ENCODE measurements around the gene FZD10. TPM values are rescaled to one million over a fixed set of nuclear protein-coding genes. Genes with fewer than 3 reads are reported as not detected.
A peak's percentile ranks its signal among the peaks of the same experiment; 100 is the strongest.

FZD10 gene
- total RNA-seq (under 1 TPM in 7 of 9 donors, not detected in 2; 0.07 to 0.44 (median 0.14) TPM), polyA plus RNA-seq (under 1 TPM in 2 of 3 donors, not detected in 1; 0.07 to 0.27 TPM)
- long read RNA-seq, donor 1, partial matches to known transcripts = 0 of 1 reads
- long read RNA-seq, donor 1, other reads (novel, unspliced or antisense) = 0 of 1 reads
- long read RNA-seq, donor 2 = 0 reads
- long read RNA-seq, donor 3 = 0 reads
- long read RNA-seq, donor 4 = 0 reads
- long read RNA-seq, donor 5, partial matches to known transcripts = 0 of 2 reads
- long read RNA-seq, donor 5, other reads (novel, unspliced or antisense) = 0 of 2 reads
- long read RNA-seq, donor 6 = 0 reads
- long read RNA-seq, donor 7, partial matches to known transcripts = 0 of 1 reads
- long read RNA-seq, donor 7, other reads (novel, unspliced or antisense) = 0 of 1 reads
- long read RNA-seq, donor 8 = 0 reads
- long read RNA-seq, donor 9 = 0 reads
- long read RNA-seq, donor 10 = 0 reads

GRCh38 chr12:130162267-130162666, at the start of gene FZD10:
TSS of gene FZD10 (plus strand) at chr12:130162464. CDS start at chr12:130162943, 479 bp downstream.
- TF ChIP-seq CTCF (IDR thresholded peaks at IDR 0.05) (no peak), POLR2A (IDR thresholded peaks at IDR 0.05) (no peak)
- Histone ChIP-seq H3K36me3 (replicated peaks in 1 of 2) (no peaks in the 10 kb centered on the region), H3K27me3 (peaks cover 57% of the 10 kb centered on the region), H3K4me3 (peak within 1 kb of the TSS in 1 of 4 donors; percentile 35), H3K4me1 (replicated peaks in 1 of 2) (no peaks in the 10 kb centered on the region), H3K27ac (peak within 1 kb of the TSS in 1 of 5 donors; percentile 37), H3K9me3 (replicated peaks in 1 of 3) (no peaks in the 10 kb centered on the region)
- intact Hi-C loops (cut with DNase I) = no loop called here
- WGBS, 4 donors = 1 to 5% (median 1%) methylated on average over 4 to 51 of the region's 51 CpGs; no CpG with 5 or more reads in 1 of the 4 donors
- peak in 4 of 7 donors; percentile 24 to 32 (median 28) for DNase-seq

GRCh38 chr12:130114952-130115351, 47.3 kb upstream of the FZD10 start:
- Histone ChIP-seq H3K27me3 (no peaks in the 10 kb centered on the region), H3K4me3 (no peak overlapping the region), H3K4me1 (replicated peaks in 1 of 2) (no peaks in the 10 kb centered on the region), H3K36me3 (replicated peaks in 1 of 2) (no peaks in the 10 kb centered on the region), H3K9me3 (replicated peaks in 1 of 3) (no peaks in the 10 kb centered on the region), H3K27ac (no peak overlapping the region)
- WGBS, 4 donors = 83 to 93% (median 85%) methylated on average over 6 to 20 of the region's 20 CpGs
- TF ChIP-seq POLR2A (IDR thresholded peaks at IDR 0.05) = no peak
- no peak for TF ChIP-seq CTCF (IDR thresholded peaks at IDR 0.05)
- intact Hi-C loops (cut with DNase I) = no loop called here
- no peak for DNase-seq

- 90 to 93% (median 92%) methylated on average over 5 to 8 of the region's 8 CpGs; no CpG with 5 or more reads in 1 of the 4 donors for WGBS, 4 donors
- Histone ChIP-seq H3K36me3 (replicated peaks in 1 of 2) (no peaks in the 10 kb centered on the region), H3K27ac (no peak overlapping the region), H3K27me3 (no peaks in the 10 kb centered on the region), H3K9me3 (replicated peaks in 1 of 3) (no peaks in the 10 kb centered on the region), H3K4me1 (replicated peaks in 1 of 2) (no peaks in the 10 kb centered on the region), H3K4me3 (no peak overlapping the region)
- TF ChIP-seq CTCF (IDR thresholded peaks at IDR 0.05) = no peak
- no peak for DNase-seq
- intact Hi-C loops (cut with DNase I) = no loop called here
Observed at GRCh38 chr12:130115646-130116045, 46.6 kb upstream of the FZD10 start.

GRCh38 chr12:130116791-130117190, 45.5 kb upstream of the FZD10 start:
- Histone ChIP-seq H3K4me3 (no peak overlapping the region), H3K27ac (no peak overlapping the region), H3K9me3 (replicated peaks in 1 of 3) (no peaks in the 10 kb centered on the region), H3K27me3 (no peaks in the 10 kb centered on the region), H3K36me3 (replicated peaks in 1 of 2) (no peaks in the 10 kb centered on the region), H3K4me1 (replicated peaks in 1 of 2) (no peaks in the 10 kb centered on the region)
- TF ChIP-seq CTCF (IDR thresholded peaks at IDR 0.05) (no peak), POLR2A (IDR thresholded peaks at IDR 0.05) (no peak)
- DNase-seq = no peak
- intact Hi-C loops (cut with DNase I) = no loop called here
- 76 to 100% (median 82%) methylated on average over 1 to 6 of the region's 6 CpGs for WGBS, 4 donors

All from adrenal gland (tissue), 19 donors.